Measurements from ENCODE around the gene STRIP1. TPM values are rescaled to one million over a fixed set of nuclear protein-coding genes. Genes with fewer than 3 reads are reported as not detected.

Gene STRIP1
- total and polyA plus RNA-seq, 8 donors = 32.7 to 59.7 (median 52.3) TPM

GRCh38 chr1:110092991-110093390 lies 58.6 kb downstream of the STRIP1 start:
- DNase-seq = no peak
- no peaks in the 10 kb centered on the region for H3K36me3 ChIP-seq
- intact Hi-C loops (cut with DNase I) = no loop called here
- H3K27me3 ChIP-seq = peaks cover 0 to 24% of the 10 kb centered on the region in 2 donors
- TF ChIP-seq CTCF (IDR thresholded peaks at IDR 0.05) = no peak
- no peaks in the 10 kb centered on the region for H3K4me1 ChIP-seq
- no peak overlapping the region for H3K27ac ChIP-seq
- H3K4me3 ChIP-seq = no peak overlapping the region
- H3K9me3 ChIP-seq = no peaks in the 10 kb centered on the region
- no peak for ATAC-seq

- no peaks in the 10 kb centered on the region for H3K4me1 ChIP-seq
- H3K27me3 ChIP-seq = peaks cover 0 to 23% of the 10 kb centered on the region in 2 donors
- intact Hi-C loops (cut with DNase I) = no loop called here
- no peaks in the 10 kb centered on the region for H3K36me3 ChIP-seq
- no peak for TF ChIP-seq CTCF (IDR thresholded peaks at IDR 0.05)
- no peak overlapping the region for H3K27ac ChIP-seq
- DNase-seq (no peak), ATAC-seq (no peak)
- no peaks in the 10 kb centered on the region for H3K9me3 ChIP-seq
- no peak overlapping the region for H3K4me3 ChIP-seq
These were observed 60.7 kb downstream of the STRIP1 start for GRCh38 chr1:110094931-110095654.

- intact Hi-C loops (cut with DNase I) = no loop called here
- Histone ChIP-seq H3K4me3 (no peak overlapping the region), H3K27ac (no peak overlapping the region), H3K27me3 (peaks cover 0 to 23% of the 10 kb centered on the region in 2 donors), H3K9me3 (no peaks in the 10 kb centered on the region), H3K36me3 (no peaks in the 10 kb centered on the region), H3K4me1 (no peaks in the 10 kb centered on the region)
- TF ChIP-seq CTCF (IDR thresholded peaks at IDR 0.05) = no peak
- DNase-seq (no peak), ATAC-seq (no peak)
These were observed 63.2 kb downstream of the STRIP1 start for GRCh38 chr1:110097507-110098221.

- no peak for TF ChIP-seq CTCF (IDR thresholded peaks at IDR 0.05)
- Histone ChIP-seq H3K4me3 (no peak overlapping the region), H3K36me3 (no peaks in the 10 kb centered on the region), H3K27me3 (peaks cover 0 to 23% of the 10 kb centered on the region in 2 donors), H3K27ac (no peak overlapping the region), H3K4me1 (no peaks in the 10 kb centered on the region), H3K9me3 (no peaks in the 10 kb centered on the region)
- intact Hi-C loops (cut with DNase I) = no loop called here
- DNase-seq (no peak), ATAC-seq (no peak)
These were observed 64.0 kb downstream of the STRIP1 start for GRCh38 chr1:110098222-110099026.

GRCh38 chr1:110100335-110100734 lies 65.9 kb downstream of the STRIP1 start:
- H3K4me1 ChIP-seq = no peaks in the 10 kb centered on the region
- intact Hi-C loops (cut with DNase I) = no loop called here
- ATAC-seq (no peak), DNase-seq (no peak)
- H3K27ac ChIP-seq = no peak overlapping the region
- H3K9me3 ChIP-seq = no peaks in the 10 kb centered on the region
- peaks cover 0 to 12% of the 10 kb centered on the region in 2 donors for H3K27me3 ChIP-seq
- TF ChIP-seq CTCF (IDR thresholded peaks at IDR 0.05) = no peak
- no peak overlapping the region for H3K4me3 ChIP-seq
- H3K36me3 ChIP-seq = no peaks in the 10 kb centered on the region

Data from left lung (tissue), 10 donors.